ENCODE data around the gene ACBD5.
"Not testable (repeated sequence)": the region's sequence is repeated elsewhere in the genome, so short reads cannot be mapped to it uniquely, and the experiment has no call there.

ACBD5 gene

GRCh38 chr10:27240212-27241009, at the start of gene ACBD5:
TSS of gene ACBD5 (minus strand) at chr10:27240797. CDS start at chr10:27240688, 109 bp downstream.
- no peak for DNase-seq (ENCODE audit: low read depth in 2 of 2)

- peak in 1 of 2 experiments; percentile 1 for DNase-seq (ENCODE audit: low read depth in 2 of 2)
These were observed 44.5 kb upstream of the ACBD5 start for GRCh38 chr10:27285093-27285492.

GRCh38 chr10:27276581-27276980, 36.0 kb upstream of the ACBD5 start:
- no peak for DNase-seq (ENCODE audit: low read depth in 2 of 2)

DNA sequence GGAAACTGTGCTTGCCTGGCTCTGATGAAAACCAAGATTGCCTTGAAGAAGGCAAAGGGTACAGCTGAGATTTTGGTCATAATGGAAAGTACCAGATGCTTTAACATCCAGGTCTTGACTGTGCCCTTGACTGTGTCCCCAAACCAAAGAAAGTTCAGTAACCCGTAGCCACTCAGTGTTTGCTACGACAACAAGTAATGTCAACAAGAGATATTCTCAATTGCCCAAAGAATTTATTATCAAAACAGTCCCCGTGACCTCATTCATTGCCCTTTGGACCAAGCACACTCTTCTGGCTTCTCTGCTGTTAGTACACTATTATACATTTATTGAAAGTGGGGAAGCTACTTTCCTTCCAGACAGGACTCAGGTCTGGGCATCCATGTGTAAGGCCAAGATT, 25.4 kb upstream of the ACBD5 start:
- DNase-seq (ENCODE audit: low read depth in 2 of 2), result not testable (repeated sequence)

GRCh38 chr10:27262788-27263187, 22.2 kb upstream of the ACBD5 start:
- not testable (repeated sequence) for DNase-seq (ENCODE audit: low read depth in 2 of 2)

- DNase-seq (ENCODE audit: low read depth in 2 of 2), result no peak
These were observed 18.5 kb upstream of the ACBD5 start for GRCh38 chr10:27258838-27259812.

- no peak for DNase-seq (ENCODE audit: low read depth in 2 of 2)
These were observed 17.9 kb upstream of the ACBD5 start for GRCh38 chr10:27258492-27258837.

- no peak for DNase-seq (ENCODE audit: low read depth in 2 of 2)
These were observed 15.9 kb upstream of the ACBD5 start for GRCh38 chr10:27256299-27257189.

- DNase-seq (ENCODE audit: low read depth in 2 of 2), result no peak
These were observed 13.0 kb upstream of the ACBD5 start for GRCh38 chr10:27253576-27253975.

DNA sequence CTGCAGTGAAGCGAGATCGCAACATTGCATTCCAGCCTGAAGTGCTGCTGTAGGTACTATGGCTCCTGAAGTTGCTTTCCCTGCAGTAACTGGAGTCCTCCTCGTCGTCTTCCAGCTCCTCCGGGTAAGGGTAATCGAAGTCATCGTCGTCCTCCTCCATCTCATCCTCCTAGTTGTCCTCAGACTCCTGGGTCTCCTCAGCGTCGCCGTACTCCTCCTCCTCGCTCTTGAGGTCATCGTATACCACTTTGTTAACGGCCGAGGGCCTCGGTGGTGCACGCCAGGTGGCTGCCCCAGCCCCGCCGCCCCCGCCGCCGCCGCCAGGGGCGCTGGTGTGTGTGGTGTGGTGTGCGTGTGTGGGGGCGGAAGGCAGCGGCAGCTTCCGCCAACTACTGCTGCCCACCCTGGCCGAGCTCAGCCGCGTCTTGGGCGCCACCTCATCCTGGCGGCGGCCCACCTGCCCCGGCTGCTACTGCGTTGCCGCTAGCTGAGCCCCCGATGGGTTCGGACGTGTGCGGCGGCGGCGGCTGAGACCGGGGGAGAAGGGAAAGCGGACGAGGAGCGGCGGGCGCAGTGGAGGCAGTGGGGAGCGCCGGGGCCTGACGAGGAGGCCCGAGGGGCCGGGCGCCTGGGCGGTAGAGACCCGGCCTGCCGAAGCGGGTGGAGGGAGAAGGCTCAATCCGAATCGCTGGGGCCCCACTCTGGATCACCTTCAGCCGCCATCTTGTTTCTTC, 11.8 kb upstream of the ACBD5 start:
- peak in 1 of 2 experiments; percentile 23 for DNase-seq (ENCODE audit: low read depth in 2 of 2)

DNA sequence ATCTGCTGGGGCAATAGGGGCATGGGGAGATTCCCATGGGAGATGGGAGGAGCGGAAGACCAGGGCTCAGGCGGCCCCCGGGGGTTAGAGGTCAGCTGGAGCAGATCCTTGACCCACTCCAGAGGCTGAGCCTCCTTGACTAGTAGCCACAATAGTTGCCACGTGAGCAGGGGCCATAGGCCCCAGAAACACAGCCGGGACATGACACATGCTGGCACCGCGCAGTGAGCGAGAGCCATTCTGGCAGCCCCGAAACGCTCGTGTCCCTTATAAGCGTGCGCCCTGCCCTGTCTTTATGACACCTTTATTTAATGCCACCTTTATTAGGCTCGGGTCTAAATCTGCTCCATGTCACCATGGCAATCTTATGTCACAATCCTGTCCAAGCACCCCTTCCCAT, 11.0 kb upstream of the ACBD5 start:
- DNase-seq (ENCODE audit: low read depth in 2 of 2), result no peak

GRCh38 chr10:27248215-27248614, 7.6 kb upstream of the ACBD5 start:
- no peak for DNase-seq (ENCODE audit: low read depth in 2 of 2)

- no peak for DNase-seq (ENCODE audit: low read depth in 2 of 2)
These were observed 6.8 kb upstream of the ACBD5 start for GRCh38 chr10:27247441-27247840.

DNA sequence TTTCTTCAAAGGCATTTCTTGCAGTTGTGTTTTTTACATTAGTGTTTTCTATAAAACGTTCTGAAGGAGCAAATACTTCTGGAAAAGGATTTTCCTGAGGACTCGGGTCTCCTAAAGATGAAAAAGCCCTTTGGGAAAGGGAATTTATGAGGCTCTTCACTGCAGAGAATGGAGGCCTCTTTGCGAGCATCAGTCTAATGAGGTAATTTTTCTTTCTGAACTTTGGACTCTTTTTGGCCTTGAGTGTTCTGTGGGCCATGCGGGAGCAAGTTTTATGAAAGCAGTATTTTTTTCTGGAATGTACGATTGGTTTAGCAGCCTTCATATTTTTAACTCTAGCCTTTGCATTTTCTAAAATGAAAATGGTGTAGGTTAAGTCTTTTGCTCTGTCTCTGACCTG, 6.4 kb upstream of the ACBD5 start:
- no peak for DNase-seq (ENCODE audit: low read depth in 2 of 2)

GRCh38 chr10:27245836-27246235, 5.2 kb upstream of the ACBD5 start:
- no peak for DNase-seq (ENCODE audit: low read depth in 2 of 2)

DNA sequence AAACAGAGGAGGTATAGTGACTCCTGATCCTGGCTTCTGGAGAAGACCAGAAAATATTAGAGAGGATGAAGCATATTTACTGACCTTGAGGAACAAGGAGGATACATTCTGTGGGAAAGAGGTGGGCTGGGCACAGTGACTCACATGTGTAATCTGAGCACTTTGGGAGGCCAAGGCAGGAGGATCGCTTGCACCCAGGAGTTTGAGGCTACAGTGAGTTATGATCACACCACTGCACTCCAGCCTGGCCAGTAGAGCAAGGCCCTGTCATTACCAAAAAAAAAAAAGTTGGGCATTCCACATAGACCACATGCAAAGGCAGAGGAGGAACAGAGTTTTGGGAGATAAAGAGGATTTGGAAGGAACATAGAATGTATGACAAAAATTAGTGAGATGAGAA, 4.4 kb upstream of the ACBD5 start:
- no peak for DNase-seq (ENCODE audit: low read depth in 2 of 2)

- DNase-seq (ENCODE audit: low read depth in 2 of 2), result no peak
These were observed 2.5 kb upstream of the ACBD5 start for GRCh38 chr10:27242951-27243551.

GRCh38 chr10:27242473-27242950, 1.9 kb upstream of the ACBD5 start:
- no peak for DNase-seq (ENCODE audit: low read depth in 2 of 2)

DNA sequence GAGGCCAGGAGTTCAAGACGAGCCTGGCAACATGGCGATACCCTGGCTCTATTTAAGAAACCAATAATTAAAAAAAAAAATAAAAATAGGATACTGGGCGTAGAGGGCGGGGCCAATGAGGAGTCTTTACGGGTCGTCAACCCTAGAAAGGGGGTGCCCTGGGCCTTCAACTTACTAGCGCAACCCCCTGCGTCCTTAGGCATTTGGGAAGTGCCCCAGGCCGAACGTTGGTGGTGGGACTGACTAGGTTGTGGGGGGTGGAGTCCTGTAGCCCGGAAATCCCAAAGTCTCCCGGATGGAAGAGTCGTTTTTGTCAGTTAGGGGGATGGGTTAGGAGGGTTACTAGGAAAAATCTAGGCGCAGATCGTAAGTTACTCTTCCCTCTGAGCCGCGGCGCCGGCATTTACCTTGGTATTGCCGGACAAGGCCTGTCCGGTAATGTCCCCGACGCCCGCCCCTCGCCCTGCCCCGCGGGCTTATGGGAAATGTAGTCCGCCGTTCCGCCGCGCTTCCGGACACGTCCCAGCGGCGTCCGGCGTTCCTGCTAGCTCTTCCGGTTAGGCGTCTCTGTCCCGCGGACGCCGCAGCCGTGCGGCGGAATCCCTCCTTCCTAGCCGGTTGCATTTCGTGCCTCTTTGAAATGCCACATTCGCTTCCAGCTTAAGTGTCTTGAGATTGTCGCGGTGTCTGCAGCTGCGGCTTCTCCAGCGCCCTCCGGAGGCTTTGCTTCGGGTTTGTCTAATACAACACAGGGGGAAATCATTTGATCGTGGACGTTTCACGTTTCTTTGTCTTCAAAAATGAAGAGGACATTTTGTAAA, 1.3 kb upstream of the ACBD5 start:
- peak; percentile 87 for DNase-seq (ENCODE audit: low read depth in 2 of 2)

All from fibroblast of skin of left quadriceps (primary cell).